GM21360 (cell line): Measurements from ENCODE around the gene P2RY14.

ENCODE experiments used
- ATAC-seq: cut with Tn5 transposase; IDR thresholded peaks from one replicate; pipeline ENCODE4 v1.9.1; 2021; ENCODE audit warnings: mild to moderate bottlenecking, moderate library complexity; ENCODE audit not compliant: unreplicated experiment

P2RY14 gene

DNA sequence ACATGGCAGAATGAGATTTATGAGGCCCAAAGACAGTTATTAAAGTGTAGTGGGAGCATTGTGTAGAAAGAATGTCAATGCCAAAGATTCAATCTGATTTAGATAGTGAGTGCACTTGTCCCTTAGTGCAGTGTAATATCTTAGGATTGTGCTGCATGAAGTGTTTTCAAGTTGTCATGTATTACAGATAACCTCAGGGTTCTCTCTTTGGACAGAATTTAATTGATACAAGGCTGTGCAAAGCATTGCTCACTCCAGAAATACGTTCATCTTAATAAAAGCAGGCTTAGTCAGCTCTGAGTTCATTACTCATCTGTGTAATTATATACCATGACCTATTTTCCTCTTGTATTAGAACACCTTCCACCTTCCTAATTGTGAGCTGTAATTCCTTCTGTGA is 59.3 kb downstream of the P2RY14 start:
- no peak for ATAC-seq

DNA sequence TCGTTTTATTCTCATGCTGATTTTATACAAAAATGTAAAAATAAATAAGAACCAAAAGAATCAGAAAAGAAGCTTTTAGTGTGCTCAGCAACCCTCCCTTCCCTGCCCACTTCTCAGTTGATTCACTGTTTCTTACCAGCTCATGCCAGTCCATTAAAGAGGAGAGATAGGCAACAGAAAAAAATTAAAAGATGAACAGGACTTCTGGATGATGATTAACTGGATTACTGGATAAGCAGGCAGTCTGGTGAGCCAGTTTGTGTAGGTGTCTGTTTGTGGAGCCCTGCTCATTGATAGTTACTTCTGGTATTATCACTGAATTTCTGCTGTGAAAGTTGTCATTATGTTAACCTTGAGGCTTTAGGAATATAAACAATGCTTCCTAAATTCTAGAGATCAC is 60.2 kb downstream of the P2RY14 start:
- no peak for ATAC-seq

DNA sequence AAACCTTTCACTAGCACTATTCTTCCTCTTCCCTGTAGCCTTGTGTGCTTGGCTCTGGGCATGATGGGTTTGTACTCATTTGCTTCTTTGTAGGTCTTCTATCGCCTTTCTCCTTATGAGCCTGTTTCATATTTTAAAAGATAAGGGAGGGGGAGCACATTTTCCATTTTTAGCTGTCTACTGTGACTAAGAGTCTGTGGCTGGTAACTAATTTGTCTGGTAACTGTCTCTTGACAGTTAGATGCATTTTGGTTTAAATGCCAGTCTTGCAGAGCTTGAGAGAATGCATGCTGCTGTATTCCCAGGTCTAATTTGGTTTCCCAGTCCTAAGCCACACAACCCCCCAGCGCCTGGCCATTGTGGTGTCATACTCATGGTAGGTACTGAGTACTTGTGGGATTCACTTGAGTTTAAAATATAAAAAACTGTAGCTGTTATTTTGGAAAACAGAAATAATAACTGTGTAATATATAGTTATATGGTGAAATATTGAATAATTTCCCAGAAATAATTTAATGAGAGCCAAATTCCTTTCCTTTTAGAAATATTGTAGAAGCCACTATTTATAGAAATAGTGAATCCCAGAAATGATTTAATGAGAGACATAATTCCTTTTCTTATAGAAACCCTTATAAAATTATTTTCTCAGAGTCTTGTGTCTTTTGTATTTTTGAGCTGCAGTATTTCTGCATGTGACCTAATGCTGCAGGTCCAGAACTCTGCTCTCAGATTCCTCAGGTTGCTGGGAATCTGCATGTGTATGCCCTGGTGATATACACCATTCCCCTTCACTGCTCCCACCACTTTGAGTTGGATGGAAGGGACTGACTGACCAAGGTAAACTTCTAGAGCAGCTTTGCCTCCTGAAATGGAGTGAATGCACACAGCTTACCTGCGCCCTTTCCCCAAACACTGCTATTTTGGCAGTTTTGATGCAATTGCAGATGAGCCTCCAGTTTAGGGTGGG is 61.4 kb downstream of the P2RY14 start:
- ATAC-seq = no peak

DNA sequence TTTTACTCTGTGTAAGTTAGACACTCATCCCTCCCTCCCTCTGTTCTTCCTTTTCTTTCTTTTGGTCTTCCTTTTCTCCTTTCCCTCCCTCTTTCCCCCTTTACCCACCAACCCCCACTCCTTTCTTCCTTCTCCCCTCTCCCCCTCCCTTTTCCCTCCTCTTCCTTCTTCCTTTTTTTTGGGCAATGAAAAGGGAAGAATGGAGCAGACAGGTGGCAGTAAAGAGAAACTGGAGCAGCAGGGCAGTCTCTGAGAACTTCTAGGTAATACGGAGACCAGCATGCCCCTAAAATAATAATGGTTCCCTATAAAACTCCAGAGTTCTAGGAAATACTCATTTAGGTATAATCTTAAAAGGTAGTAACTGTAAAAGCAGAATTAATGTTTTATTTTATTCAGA is 63.9 kb downstream of the P2RY14 start:
- no peak for ATAC-seq

DNA sequence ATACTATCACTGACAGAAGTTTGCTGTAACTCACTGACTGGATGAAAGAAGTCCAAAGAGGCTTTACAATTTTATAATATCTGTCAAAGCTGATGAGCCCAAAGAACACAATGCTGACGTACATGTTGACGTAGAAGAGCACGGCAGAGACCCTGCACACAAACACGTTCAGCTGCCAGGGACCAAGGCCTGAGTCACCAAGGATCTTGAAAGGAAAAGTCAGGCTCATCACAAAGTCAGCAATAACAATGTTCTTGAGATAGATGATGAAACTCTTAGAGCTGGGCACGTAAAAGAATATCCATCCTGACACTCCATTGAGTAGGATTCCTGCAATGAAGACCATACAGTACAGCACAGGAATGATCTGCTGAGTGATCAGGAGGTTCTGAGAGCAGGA is 64.5 kb downstream of the P2RY14 start:
- ATAC-seq = no peak

DNA sequence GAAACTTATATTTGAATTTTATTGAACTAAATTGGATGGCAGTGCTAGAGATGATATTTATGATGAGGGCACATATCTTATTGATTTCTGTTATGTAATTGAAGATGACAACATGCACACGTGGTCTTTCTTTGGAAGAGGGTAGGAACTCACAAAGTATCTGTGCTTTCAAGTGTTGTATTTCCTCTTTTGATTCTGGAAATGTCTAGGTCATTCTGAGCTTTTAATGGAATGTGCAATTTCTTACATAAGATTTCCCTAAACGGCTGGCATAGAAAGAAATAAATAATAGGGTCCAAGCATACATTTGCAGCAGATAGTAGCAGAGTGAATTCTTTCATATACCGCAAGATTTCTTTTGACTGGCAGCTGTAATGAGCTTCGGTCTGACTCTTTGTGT is 65.2 kb downstream of the P2RY14 start:
- no peak for ATAC-seq

DNA sequence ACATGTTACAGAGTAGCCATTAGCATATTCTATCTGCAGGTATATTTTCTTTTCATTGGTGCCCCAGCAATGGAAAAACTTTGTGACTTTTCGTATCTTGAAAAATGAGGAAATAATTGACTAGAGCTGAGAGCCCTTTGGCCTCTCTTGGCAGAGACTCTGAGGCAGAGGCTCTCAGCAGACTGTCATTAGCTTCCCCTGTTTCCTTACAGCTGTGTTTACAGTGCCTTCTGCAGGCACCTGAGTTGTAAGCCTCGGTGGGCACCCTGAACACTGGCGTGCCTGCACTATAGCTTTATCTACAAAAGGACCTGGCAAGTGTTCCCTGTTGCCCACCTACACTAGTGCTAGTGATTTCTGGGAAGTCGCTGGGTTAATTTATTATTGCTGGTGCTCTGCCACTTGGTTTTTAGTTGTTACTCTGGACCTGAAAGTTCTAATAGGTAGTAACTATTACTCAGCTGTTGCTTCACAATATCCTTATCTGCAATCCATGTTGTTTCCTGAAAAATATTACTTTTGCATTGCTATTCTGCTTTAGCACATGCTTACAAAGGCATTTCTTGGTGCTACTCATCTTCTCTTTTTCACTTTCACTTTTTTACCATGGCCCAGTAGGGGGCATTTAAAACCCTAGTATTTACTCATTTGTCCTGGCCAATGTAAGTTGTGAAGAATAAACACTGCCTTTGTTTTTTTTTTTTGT is 67.5 kb downstream of the P2RY14 start:
- ATAC-seq = peak; percentile 68

DNA sequence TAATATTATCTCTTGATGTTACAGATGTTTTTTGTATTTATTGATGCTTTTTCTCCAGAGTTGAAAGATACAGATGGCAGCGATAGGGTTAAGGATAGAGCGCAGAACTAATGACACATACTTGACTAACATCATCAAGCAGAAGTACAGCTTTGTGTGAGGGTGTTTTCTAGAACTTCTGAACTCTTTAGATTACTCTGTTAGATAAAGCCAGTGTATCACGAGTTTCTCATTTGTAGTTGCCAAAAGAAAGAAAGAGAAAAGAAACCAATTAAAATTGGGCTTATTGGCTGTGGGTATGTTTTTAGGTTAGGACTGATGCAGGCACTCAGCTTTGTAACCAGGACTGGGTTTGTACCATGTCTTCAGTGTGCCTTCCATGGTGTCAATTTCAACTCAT is 68.7 kb downstream of the P2RY14 start:
- ATAC-seq = no peak

DNA sequence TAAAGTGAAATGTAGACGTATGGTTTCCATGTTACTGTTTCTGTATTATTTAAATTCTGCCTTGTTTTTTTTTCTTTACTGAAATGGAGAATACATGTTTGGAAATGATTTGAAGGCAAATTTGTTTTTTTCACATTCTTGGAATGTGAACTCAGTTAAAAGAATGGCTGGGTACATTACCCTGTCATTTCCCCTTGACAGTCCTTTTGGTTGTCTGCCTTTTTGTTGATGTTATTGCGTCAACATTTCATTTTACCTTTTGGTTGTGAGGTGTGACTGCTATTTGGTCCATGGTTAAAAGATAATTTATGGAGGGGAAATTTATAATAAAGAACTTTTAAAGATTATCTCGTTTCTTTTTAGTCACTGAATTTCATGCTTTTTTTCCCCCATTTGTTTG is 72.1 kb downstream of the P2RY14 start:
- no peak for ATAC-seq

DNA sequence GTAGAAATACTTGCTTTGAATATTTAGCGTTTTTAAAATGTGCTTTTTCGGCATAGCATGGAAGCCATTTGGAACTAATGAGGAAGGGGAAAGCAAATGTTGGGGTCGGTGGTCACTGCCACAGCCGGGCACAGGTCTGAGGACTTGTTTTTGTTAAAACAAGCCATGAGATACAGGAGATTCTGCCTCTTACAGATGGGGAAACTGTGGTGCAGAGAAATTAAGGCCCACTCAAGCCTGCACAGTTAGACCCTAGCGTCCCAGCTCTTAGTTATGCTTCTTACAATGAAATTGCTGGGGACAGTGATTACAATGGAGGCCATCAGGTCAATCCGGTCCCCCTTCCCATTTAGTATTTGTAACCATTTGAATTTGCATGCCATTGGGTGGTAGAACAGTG is 72.9 kb downstream of the P2RY14 start:
- ATAC-seq = no peak

DNA sequence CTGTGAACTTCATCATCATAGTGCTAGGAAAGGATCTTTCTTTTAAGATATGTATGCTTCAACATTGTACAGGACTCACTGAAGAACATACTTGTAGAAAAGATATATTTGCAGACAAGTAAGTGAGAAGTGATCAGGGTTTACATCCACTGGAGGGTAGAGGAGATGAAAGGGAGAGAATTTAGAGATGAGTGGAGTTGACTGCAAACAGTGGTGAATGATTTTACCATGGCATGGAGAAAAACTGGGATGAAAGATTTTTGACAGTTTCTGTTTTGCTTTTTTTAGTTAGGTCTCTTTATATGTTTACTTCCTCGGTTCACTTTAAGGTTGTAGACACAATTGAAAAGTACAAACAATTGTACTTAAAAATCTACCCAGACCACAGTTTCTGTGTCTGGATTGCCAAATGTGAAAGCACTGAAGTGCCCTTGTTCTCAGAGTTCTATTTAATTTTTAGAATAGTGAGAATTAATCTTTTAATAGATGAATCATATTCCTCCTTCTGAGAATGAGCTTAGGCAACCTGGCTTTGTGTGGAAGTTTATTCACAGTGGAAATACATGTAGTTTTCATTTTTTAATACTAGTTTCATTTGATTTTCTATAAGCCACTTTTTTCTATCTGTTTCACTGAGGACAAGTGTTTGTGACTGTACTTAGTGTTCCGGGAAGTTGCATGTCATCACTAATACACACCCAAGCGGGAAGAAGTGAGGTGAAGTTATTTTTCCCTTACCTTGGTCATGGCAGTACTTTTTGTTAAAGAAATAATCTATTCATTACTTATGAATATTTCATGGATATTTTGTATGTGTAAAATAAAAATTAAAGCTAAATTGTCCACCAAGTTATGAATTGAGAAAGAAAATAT is 73.6 kb downstream of the P2RY14 start:
- ATAC-seq = no peak

DNA sequence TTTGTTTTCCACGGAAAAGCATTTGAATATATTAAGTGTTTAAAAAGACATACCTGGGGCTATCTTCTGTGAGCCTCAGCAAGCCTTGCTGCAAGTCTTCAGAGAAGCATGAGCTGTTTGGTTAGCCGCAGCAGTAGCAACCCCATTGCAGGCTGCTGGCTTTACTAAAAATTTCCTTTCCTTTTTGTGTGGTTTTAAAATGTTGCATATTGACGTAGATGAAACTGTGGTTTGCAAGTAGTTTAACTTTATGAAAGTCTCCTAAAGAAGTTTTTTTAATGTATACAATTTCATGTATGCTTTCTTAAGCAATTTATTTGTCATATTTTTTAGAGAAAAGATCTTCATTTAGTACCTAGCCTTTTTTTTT is 75.3 kb downstream of the P2RY14 start, which contains the start of gene GPR171:
Gene GPR171 (minus strand): TSS at position 166 of the 370 bp plus-strand sequence. CDS start 3,830 bp downstream, outside the sequence.
- ATAC-seq = peak; percentile 93

DNA sequence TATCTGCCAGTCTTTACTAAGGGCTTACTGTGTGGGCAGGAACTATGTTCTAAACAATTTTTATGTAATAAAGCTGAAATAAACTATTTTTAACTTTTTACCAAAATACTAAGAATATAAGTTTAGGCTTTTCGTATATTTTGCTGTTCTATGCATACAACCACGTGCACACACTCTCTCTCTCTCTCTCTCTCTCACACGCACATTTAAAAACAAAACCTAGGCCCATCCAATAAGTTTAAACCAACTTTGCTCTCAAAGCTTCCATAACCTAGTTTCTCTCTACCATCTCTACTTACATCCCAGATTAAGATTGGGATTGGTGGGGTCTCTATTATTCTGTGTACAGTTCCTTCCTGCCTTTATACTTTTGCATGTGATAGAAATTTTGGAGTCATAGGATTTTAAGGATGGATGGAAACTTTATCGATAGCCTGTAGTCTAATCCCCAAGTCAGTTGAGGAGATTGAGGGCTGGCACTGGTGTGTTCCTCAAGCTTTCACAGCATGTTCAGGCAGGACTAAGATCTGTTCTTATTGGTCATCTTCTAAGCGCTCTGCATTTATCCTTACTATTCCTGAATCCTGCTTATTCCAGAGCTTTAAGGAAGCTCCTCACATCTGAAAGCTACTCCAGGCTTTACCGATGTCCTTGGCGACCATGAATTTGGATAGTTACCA is 77.2 kb downstream of the P2RY14 start:
- no peak for ATAC-seq

DNA sequence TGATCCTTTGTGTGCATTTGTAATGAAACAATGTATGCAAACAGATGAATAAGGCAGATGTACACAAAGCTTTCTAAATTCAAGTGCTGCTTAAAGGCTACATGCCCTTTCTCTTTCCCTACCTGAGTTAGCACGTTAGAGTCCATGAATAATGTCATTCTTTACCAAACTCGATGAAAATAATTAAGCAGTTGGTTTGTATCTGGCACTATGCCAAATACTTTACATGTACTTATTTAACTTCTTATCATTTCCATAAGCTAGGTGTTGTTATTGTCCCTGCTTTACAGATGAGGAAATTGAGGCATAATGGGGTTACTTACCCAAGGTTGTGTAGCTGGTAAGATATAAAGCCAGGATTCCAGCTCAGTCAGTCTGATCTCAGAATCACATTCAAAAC is 77.8 kb downstream of the P2RY14 start:
- ATAC-seq = no peak

DNA sequence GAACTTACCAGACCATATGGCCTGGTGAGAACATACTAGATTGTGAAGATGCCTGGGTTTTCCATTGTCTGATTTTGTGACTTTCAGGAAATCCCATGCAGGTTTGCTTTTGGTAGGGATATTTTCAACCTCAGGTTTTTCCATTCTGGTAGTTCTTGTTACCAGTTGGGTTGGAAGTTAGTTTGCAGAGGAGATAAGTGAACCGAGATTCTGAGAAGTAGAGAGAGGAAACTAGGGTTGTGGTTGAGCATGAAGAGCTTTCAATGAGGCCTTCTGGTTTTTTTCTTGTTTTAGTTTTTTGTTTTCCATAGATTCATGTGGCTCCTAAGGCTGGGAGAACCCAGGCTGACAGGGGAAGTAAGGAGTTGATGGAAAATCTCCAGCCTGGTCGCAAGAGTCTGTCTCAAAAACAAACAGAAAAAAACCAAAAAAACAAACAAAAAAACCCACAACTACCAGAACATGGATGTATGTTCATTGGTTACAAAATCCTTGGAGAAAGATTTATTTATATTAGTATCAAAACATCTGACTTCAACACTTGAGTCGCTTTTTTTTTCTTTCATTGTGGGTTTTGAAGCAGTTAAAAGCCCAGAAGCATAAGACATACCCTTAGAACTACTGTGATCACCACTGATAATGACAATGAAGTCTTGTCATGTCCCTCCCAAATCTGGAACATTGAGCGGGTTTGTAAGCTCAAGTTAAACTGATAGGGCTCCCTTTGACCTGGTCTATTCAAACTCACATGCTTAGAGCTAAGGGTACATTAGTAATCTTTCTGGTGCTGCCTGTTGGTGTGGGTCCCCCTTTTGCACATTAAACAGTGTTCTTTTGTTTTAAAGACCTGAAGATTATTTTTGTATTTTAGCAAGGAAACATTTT is 78.5 kb downstream of the P2RY14 start:
- no peak for ATAC-seq

DNA sequence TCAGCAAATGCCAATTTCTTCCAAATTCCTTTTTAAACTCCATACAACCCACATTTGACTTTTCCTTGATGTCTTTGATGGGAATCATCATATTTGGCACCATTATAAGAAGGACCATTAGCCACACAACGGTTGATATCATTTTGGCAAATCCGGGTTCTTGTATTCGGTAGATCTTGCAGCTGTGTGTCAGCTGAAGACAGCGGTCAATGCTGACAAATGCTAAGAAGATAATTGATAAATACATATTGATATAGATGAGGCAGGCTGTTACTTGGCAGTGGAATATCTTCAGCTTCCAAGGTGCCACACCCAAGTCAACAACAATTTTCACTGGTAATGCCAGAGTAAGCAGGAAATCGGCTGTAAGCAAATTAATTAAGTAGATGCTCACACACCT is 79.5 kb downstream of the P2RY14 start:
- ATAC-seq = no peak

DNA sequence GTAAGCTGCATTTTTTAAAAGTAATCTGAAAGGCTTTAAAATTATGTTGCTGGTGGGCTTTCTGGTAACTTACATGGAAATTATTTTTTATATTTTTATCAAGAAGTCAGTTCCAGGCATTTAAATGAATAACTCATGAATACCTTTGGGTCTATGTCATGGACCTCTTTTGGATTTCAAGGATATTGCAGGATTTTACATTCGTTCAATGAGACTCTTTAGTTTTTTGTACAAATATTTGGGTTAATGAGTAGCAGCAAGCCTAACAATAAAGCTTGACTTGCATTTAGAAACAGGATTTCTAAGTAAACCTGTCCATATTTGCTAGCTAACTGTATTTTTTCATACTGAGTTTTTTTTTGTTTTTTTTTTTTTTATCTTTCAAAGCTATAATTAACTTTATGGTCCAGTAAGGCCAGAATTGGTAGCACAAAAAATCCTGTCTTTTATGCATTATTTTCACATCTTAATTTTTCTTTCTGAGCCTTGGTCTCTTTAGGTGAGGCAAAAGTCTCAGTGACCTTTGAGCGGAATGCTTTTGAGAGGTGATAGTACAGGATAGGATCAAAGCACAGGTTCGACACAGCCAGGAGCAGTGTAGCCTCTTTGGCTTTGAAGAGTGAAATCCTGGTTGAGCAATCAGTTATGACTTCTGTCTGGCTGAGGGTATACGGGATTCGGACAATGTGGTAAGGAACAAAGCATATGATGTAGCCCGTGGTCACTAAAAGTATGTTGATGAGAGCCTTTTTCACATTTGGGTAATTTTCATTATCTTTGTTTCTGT is 80.2 kb downstream of the P2RY14 start:
- no peak for ATAC-seq

DNA sequence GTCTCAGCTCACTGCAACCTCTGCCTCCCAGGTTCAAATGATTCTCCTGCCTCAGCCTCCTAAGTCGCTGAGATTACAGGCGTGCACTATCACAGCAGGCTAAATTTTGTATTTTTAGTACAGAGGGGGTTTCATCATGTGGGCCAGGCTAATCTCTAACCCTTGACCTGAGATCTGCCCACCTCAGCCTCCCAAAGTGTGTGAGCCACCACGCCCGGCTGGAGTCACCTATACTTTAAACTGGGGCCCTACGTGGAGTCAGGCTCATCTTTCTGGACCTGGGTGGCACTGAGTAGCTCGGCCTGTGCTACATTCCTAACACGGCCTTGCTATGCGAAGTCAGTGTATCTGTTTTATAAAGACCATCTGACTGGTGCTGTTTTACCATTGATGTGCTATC is 81.1 kb downstream of the P2RY14 start:
- ATAC-seq = no peak

DNA sequence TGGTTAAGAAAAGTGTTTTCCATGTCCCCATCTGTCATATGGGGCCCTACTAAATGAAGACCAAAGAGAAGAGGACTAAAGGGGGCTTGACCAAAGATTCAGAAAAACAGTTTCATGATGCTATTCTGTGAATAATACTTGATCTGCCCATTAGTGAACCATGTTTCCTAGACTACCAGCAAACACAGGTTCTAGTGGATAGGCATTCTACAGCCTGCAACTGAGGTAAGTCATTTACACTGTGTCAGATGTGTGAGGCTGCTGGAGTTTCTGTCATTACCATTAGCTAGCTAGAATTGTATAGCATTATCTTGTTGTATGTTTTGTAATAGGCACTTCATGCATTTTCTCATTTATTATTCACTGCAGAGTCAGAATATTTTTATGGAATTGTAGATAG is 81.9 kb downstream of the P2RY14 start:
- no peak for ATAC-seq
